ENCODE data around the gene ARHGAP22.

Gene ARHGAP22

GRCh38 chr10:48455392-48456151 lies 149.3 kb downstream of the ARHGAP22 start:
- in situ Hi-C loops (cut with HindIII; ENCODE audit: low sequenced_read_pairs): no loop called here

- in situ Hi-C loops (cut with HindIII; ENCODE audit: low sequenced_read_pairs): no loop called here
These were observed 149.8 kb downstream of the ARHGAP22 start for GRCh38 chr10:48455055-48455391.

- in situ Hi-C loops (cut with HindIII; ENCODE audit: low sequenced_read_pairs): no loop called here
These were observed 150.4 kb downstream of the ARHGAP22 start for GRCh38 chr10:48454302-48455054.

- in situ Hi-C loops (cut with HindIII; ENCODE audit: low sequenced_read_pairs): no loop called here
These were observed 151.2 kb downstream of the ARHGAP22 start for GRCh38 chr10:48453451-48454301.

- in situ Hi-C loops (cut with HindIII; ENCODE audit: low sequenced_read_pairs): no loop called here
These were observed 151.9 kb downstream of the ARHGAP22 start for GRCh38 chr10:48452879-48453412.

DNA sequence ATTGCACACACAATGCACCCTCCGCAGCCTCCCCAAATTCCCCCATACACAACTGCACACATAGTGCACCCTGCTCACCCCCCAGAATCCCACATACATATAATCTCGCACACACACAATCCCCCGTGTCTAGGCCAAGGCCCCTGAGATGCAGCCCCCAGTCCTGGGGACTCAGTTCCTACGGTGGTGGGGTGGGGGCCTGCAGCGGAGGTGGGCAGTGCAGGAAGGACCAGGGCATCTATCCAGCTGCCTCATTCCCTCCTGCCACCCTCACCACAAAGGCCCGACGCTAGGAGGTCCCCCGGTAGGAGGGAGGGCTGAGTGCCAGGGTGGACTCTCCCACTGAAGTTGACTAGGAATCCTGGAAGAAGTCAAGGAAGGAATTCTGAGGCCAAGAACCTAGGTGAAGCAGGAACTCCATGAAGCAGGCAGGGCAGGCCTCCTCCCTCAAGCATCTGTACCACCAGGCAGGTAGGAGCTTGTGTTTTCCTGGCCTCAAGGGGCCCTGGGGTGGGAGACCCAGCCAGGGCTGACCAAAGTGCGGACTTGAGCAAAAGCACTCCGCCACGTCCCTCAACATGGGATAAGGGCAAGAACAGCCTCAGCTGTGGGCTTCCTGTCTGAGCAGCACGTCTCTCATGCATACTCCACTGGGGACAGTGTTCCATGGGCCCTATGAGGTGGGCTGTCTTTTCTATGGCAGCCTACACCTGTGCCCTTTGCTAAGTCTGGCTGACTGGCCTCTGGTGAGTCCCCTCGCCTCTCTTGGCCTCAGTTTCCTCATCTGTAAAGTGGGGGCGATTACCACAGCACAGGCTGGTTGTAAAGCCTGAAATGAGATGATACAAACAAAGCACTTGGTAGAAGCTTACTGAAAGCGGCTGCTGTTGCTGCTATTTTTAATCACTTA lies 152.6 kb downstream of the ARHGAP22 start:
- in situ Hi-C loops (cut with HindIII; ENCODE audit: low sequenced_read_pairs): no loop called here

DNA sequence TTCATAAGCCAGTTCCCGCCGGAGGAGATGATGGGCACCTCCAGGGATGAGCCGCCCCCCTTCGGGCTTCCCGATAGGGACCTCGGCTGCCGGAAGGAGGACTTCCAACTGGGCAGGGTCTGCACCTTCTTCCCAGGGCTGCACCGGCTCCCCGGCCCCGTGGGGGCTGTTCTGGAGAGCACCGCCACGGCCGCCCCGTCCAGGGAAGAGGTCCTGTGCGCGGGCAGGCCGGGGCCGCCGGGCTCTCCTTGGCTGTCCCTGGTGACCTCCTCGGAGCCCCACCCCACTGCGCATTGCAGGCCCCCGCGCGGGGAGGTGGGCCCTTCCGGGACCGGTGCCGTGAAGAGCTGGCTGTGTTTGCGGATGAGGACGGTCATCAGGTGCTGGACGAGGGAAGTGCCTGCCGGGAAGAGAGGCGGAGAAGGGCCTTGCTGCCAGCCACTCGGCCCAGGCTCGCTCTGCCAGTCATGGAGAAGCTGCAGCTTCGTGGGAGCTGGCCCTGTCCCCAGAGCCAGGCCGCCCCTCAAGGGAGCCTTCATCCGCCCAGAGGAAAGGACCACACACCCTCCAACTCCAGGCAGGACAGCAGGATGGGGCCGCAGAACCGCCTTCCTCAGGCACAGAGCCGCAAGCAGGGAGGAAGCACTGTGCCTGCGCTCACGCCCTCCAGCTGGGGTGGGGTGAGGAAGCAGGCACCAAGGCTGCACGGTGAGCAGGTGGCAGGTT lies 154.0 kb downstream of the ARHGAP22 start:
- in situ Hi-C loops (cut with HindIII; ENCODE audit: low sequenced_read_pairs): no loop called here

DNA sequence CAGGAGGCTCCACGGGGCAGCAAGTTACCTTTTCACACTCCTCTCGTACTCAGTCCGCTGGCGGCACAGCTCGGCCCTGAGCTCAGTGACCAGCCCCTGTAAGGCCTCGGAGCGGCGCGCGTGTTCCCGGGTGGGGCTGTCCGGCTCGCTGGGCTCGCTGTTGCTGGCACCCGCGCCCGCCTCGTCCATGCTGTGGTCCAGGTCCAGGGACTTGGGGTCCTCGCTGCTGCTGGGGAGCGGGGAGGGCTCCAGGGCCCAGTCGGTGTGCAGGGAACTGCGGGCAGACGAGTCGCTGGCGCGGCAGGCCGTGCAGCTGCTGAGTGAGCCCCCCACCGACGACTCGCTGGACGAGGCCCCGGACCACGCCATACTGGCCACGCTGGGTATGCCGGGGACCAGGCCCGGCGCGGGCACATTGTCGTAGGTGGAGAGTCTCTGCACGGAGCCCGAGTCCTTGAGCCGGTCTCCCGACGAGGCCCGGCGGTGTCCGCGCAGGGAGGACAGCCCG lies 154.6 kb downstream of the ARHGAP22 start:
- in situ Hi-C loops (cut with HindIII; ENCODE audit: low sequenced_read_pairs): no loop called here

DNA sequence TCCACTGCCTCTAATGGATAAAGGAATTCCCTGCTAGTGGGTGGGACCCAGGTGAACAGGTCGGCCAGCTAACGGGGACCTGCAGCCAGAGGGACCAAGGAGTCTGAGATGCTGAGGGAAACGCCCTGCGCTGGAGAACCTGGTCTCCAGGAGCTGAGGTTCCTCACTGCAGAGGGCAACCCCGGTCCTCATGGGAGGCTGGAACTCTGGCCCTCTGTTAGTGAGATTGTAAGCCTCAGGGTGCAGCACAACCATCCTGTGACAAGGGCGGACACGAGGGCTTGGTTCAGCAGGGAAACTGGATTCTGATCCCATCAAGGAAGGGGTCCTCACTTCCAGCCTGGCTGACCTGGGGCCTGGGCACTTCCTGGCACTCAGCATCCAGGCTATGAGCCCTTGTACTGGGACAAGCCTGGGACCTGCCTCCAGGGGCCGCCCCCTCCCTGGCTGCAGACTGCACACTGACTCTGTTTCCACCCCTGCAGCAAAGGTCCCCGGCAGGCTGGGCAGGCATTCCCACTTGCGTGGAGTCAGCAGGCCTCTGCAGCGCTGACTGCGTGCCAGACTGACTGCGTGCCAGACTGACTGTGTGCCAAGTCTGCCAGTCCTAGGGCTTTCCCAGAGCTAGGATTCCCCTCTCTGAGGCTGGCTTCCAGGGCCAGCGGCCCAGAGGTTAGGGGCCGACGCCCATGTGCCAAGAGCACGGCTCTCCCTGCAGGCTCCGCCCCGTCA lies 155.2 kb downstream of the ARHGAP22 start:
- in situ Hi-C loops (cut with HindIII; ENCODE audit: low sequenced_read_pairs): no loop called here

GRCh38 chr10:48448796-48449195 lies 156.1 kb downstream of the ARHGAP22 start:
- in situ Hi-C loops (cut with HindIII; ENCODE audit: low sequenced_read_pairs): no loop called here

- in situ Hi-C loops (cut with HindIII; ENCODE audit: low sequenced_read_pairs): no loop called here
These were observed 157.3 kb downstream of the ARHGAP22 start for GRCh38 chr10:48447356-48448215.

GRCh38 chr10:48446785-48447184 lies 158.1 kb downstream of the ARHGAP22 start:
- in situ Hi-C loops (cut with HindIII; ENCODE audit: low sequenced_read_pairs): no loop called here

DNA sequence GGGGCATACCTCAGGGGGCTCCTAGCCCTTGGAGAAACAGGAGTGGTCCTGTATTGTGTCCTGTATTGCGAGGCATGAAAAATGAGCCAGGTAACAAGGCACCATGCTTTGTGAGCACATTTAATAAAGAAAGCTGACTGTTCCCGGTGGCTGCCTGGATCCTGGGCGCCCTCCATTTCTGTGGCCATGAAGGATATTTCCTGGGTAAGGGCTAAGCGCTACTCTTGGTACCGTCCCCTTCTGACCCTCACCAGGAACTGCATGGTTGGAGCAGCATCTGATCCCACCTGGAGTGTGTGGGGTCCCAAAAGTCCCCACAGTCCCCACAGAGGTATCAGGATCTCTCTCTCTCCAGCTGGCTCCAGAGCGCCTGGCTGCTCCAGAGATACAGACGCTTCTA lies 158.9 kb downstream of the ARHGAP22 start:
- in situ Hi-C loops (cut with HindIII; ENCODE audit: low sequenced_read_pairs): no loop called here

- in situ Hi-C loops (cut with HindIII; ENCODE audit: low sequenced_read_pairs): no loop called here
These were observed 159.7 kb downstream of the ARHGAP22 start for GRCh38 chr10:48444861-48445841.

- in situ Hi-C loops (cut with HindIII; ENCODE audit: low sequenced_read_pairs): no loop called here
These were observed 160.6 kb downstream of the ARHGAP22 start for GRCh38 chr10:48444266-48444665.

GRCh38 chr10:48442809-48443177 lies 162.1 kb downstream of the ARHGAP22 start:
- in situ Hi-C loops (cut with HindIII; ENCODE audit: low sequenced_read_pairs): no loop called here

Measured in endothelial cell of hepatic sinusoid (primary cell).